Stimulated activated CD8-positive, alpha-beta memory T cell treated with anti-CD3 and anti-CD28 coated beads, Interleukin-12 subunit alpha, Interleukin-12 subunit beta, amount 100 ng/mL, for 1 hour (primary cell): ENCODE measurements around the gene SHC1.

Experiments
- DNase-seq: peaks from one replicate; pipeline ENCODE4 v3.0.0-alpha.2; 2020; ENCODE audit warnings: low read depth

Gene SHC1

DNA sequence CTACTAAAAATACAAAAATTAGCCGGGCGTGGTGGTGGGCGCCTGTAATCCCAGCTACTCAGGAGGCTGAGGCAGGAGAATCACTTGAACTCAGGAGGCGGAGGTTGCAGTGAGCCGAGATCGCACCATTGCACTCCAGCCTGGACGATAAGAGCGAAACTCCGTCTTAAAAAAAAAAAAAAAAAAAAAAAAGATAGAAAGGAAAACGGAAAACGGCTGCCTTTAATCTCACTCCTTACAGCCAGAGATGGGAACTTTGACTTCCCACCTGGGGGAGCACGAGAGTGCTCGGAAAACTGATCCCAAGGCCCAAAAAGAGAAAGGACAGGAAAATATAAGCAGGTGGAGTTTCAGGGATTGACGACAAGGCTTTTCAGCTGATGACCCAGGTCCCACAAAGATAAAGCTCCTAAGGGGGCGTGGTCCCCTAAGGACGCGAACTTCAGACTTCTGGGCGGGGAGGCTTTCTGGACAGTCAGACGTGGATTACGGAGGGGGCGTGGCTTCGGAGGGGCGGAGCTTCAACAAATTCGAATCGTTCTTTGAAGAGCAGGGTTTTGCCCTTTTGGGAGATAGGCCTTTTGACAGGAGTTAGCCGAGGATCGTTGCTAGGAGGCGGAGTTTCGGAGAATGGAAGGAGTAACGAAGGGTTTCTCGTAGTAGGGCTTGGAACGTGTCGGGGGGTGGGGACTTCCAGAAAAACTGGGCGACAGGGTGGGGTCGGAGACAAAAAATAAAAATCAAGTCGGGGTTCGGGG, 3.0 kb upstream of the SHC1 start:
- peak; percentile 82 for DNase-seq

GRCh38 chr1:154972517-154973343, 2.2 kb upstream of the SHC1 start:
- no peak for DNase-seq

GRCh38 chr1:154972213-154972516, 1.6 kb upstream of the SHC1 start:
- DNase-seq: no peak

DNA sequence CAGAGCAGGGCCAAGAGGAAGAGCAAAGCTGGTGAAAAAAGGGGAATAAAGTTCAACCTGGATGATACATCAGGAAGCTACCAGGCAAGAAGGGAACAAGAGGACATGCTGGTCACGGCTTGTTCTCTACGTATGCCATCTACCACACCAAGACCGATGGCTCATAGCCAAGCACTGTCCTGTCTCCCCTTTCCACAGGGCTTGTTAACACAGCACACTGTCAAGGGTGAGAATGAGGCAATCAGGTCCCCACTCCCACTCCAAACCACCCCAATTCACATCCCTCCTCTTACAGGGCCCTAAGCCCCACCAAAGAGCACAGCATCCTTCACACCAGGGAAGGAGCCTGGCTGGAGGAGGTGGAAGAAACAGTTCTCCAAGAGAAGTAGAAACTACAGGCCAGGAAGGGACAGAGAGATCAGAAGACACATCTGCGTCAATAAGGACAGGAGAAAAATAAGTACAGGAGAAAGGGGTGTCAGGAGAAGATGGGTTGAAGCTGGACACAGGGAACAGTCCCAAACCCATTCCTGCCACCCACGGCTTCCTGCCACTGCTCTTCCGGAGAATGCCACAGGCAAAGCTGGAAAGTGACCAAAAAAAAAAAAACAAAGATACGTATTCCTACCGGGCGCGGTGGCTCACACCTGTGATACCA, 923 bp upstream of the SHC1 start:
- no peak for DNase-seq

DNA sequence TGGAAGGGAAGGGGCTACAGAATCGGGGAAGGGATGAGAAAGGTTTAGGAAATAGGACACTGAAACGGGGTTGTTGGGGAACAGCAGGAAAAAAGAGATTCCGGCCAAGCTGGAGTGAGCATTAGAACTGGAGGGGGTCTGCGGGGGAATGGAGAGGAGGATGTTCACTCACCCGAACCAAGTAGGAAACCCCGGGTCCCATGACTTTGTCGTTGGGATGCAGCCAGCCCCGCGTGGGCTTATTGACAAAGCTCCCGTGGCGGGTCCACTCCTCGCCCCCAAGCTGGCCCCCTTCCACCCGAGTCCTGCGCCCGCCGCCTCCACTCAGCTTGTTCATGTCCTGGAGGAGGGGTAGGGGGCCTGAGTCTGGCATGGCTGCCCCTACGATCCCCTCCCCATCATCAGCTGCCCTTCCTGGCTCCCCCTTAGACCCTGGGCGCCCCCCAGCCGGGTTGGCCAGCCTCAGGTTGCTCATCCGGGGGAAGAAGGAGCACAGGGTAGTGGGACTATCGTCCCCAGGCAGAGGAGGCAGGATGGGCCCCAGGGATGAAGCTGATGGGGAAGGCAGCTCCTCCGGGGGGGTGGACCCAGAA, 591 bp downstream of the SHC1 start:
- DNase-seq: no peak

GRCh38 chr1:154969246-154969645, 1.3 kb downstream of the SHC1 start:
- no peak for DNase-seq

GRCh38 chr1:154968731-154969130, 1.8 kb downstream of the SHC1 start:
- DNase-seq: no peak

DNA sequence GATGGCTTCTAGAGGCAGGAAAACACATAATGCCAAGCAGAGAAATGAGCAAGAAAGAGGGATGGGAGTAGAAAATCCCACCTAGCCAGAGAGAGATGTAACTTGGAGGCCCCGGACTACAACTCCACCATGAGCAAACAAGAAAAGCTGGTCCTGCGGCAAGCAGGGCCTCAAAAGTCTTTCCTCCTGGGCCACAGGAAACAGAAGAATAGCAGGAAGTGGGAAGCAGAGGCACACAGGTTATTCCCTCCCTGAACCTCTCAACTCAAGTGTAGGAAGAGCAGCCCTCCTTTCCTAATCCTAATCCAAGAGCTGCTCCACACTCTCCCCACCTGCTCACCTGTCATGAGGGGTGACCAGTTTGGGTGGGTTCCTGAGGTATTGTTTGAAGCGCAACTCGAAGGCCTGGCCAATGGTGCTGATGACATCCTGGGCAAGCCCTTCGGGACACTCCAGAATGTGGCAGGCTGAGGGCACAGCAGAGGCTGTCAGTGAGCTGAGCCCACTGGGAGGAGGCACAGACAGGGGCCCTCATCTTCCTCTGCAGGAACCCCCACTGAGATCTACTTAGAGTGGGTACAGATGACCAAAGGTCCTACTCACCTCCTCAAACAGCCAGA, 3.1 kb downstream of the SHC1 start:
- DNase-seq: no peak

- no peak for DNase-seq
Measured at GRCh38 chr1:154966111-154966510, 4.4 kb downstream of the SHC1 start.

- no peak for DNase-seq
Measured at GRCh38 chr1:154964359-154964758, 6.2 kb downstream of the SHC1 start.

DNA sequence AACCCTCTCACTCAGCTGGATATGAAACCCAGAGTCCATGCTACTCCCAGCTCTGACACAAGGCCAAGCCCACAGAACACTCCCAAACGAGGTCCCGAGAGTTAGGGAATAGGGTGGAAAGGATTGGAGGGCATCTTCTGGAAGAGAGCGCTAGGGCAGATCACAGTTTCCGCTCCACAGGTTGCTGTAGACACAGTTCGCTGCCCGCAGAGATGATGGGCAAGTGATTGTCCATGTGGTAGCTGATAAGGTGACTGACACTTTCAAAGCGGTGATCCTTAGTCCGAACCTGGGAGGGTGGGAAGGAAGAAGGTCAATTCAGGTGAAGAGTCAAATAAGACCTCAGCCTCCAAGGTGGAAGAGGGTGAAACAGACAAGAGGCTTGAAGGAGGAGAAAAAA, 6.9 kb downstream of the SHC1 start:
- no peak for DNase-seq

DNA sequence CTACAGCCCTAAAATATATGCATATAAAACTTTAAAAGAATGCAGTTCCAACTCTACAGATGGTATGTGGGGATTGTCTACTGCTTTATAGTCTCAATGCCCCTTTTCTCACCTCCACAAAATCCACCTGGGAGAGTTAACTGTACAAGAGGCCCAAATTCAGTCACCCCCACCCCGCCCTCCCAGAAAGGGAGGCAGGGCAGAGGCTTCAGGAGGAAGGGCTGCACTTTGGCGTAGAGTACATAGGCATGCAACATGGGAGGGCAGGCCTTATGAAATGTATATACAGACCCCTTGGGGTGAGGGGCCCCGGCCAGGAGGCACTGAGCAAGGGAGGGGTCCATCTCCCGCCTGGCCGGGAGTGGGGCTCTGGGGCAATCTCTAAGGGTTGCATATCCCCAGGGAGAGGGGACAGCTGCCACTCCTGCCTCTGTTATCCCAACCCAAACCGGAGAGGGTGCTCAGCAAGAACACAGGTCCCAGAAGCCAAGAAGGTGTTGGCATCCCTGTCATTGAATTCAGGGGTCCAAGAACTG, 7.7 kb downstream of the SHC1 start:
- no peak for DNase-seq

- DNase-seq: no peak
Measured at GRCh38 chr1:154962156-154962749, 8.3 kb downstream of the SHC1 start.

- DNase-seq: peak; percentile 63
Measured at GRCh38 chr1:154961207-154962155, 9.1 kb downstream of the SHC1 start, which contains the start of gene PYGO2. Gene PYGO2, minus strand, starts transcription at chr1:154961782. Its CDS starts 206 bp downstream, at chr1:154961576.

DNA sequence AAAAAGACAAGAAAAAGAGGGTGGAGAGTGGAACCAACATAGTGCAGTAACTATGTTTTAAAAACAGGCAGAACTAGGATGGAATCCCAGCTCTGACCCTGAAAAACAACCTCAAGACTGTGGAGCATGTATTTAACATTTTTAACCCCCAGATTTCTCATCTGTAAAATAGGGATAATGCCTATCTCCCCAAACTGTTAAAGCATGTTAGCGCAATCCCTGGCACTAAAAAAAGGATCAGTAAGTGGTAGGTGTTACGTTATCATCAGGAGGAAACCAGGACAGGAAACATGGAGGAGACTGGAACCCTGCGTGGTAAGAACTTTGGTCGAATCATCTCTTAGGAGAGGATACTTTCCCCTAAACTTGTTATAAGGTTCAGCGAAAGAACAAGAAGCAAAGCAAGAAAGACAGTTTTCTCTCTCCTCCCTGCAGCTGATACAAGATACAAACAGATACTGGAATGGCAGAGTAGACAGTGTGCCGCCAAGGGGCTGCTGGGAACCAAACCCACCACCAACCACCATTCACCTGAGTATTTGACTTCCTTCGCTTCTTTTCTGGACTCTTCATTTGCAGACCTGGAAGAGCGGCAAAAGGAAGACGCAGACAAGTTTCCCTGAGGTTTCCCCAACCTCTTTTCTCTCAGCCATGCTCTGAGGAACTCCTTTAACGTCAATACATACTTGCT, 10.0 kb downstream of the SHC1 start:
- no peak for DNase-seq

DNA sequence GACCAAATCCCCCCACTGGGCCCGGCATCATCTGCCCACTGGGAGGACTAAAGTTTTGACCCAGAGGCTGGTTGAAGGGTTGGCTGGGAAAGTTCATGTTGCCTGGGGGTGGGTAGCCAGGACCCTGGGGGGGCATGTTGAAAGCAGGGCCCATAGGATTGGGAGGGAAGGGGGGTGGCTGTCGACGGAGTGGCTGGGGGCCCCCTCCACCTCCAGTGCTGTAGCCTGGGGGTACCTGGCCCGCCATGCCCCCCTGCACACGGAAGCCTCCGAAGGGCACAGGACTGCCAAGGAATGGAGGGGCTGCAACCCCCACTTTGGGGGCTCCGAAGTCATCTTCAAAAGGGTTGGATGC, 11.1 kb downstream of the SHC1 start:
- no peak for DNase-seq

GRCh38 chr1:154958681-154959425, 11.7 kb downstream of the SHC1 start:
- no peak for DNase-seq

- DNase-seq: no peak
Measured at GRCh38 chr1:154958036-154958435, 12.5 kb downstream of the SHC1 start.

GRCh38 chr1:154957091-154957657, 13.4 kb downstream of the SHC1 start:
- no peak for DNase-seq
